Breast epithelium (tissue), 4 donors: ENCODE data around the gene PPP1R12B. TPM values are rescaled to one million over a fixed set of nuclear protein-coding genes. Genes with fewer than 3 reads are reported as not detected.
"Not testable (repeated sequence)": the region's sequence is repeated elsewhere in the genome, so short reads cannot be mapped to it uniquely, and the experiment has no call there.

Experiments used
- DNase-seq, 2 donors: peaks; one replicate each; pipeline ENCODE4 v3.0.0-alpha.2; 2019; ENCODE audit warnings: low spot score in 2 of 2
- H3K27ac ChIP-seq, 2 donors: fragments of 200-600 bp; sonication (generic) in 1 of 2; one replicate each; pipeline ENCODE4 v1.5.1; 2016 to 2019; ENCODE audit warnings: mild to moderate bottlenecking in 1 of 2
- H3K27me3 ChIP-seq, 2 donors: fragments of 200-600 bp; sonication (generic) in 1 of 2; one replicate each; pipeline versions ENCODE4 v1.5.1 to v1.6.0; 2017 to 2019; ENCODE audit warnings: control low read depth in 1 of 2, mild to moderate bottlenecking in 1 of 2
- H3K36me3 ChIP-seq: fragments of 200-600 bp; one replicate; pipeline ENCODE4 v1.5.1; 2019
- H3K4me1 ChIP-seq, 2 donors: fragments of 200-600 bp; sonication (generic); one replicate each; pipeline ENCODE4 v1.5.1; 2016 to 2019; ENCODE audit warnings: control low read depth in 1 of 2
- H3K4me3 ChIP-seq, 3 donors: fragments of 200-600 bp; sonication (generic); 1 replicate in 2 of 3; 2 replicates in 1 of 3; pipeline ENCODE4 v1.5.1; 2016 to 2019; ENCODE audit warnings: mild to moderate bottlenecking in 3 of 3, moderate library complexity in 2 of 3
- H3K9me3 ChIP-seq, 2 donors: fragments of 200-600 bp; sonication (generic) in 1 of 2; one replicate each; pipeline ENCODE4 v1.5.1; 2016 to 2019; ENCODE audit warnings: control low read depth in 1 of 2
- CTCF ChIP-seq, 3 donors: fragments of 450-650 bp; IDR thresholded peaks; one replicate each; pipeline ENCODE4 v1.5.1; 2016 to 2017; ENCODE audit warnings: antibody characterized with exemption in 3 of 3, mild to moderate bottlenecking in 3 of 3, moderate library complexity in 3 of 3
- POLR2A ChIP-seq: fragments of 450-650 bp; IDR thresholded peaks from one replicate; pipeline ENCODE4 v1.6.1; 2016; ENCODE audit warnings: antibody characterized with exemption, mild to moderate bottlenecking, moderate library complexity
- POLR2AphosphoS5 ChIP-seq, 3 donors: sonication (generic); formaldehyde crosslinking; IDR thresholded peaks; one replicate each; pipeline ENCODE4 v1.6.1; 2017; ENCODE audit warnings: antibody characterized with exemption in 3 of 3
- intact Hi-C: fragments of 100-400 bp; cut with DNase I; formaldehyde crosslinking; loops from one replicate; pipeline ENCODE4 v1.15.1; 2023; ENCODE audit warnings: low total_unique reads
- total RNA-seq, 3 donors: library from RNA; depleted of rRNA; stranded (reverse); fragments of >200 nt; gene quantifications; one replicate each; pipeline ENCODE4 v1.1.0, GENCODE V29; 2016

Gene PPP1R12B
- total RNA-seq, 3 donors from 2014 or later: 76.4 to 123 (median 90.7) TPM

GRCh38 chr1:202553560-202554038 lies 205.1 kb downstream of the PPP1R12B start:
- no peak overlapping the region for H3K4me3 ChIP-seq
- H3K4me1 ChIP-seq: no peaks in the 10 kb centered on the region
- no peak for DNase-seq
- H3K27ac ChIP-seq: peak overlapping the region; percentile 45 to 54
- no peak for TF ChIP-seq POLR2A
- TF ChIP-seq POLR2AphosphoS5 (IDR thresholded peaks at IDR 0.05): no peak
- no peak for TF ChIP-seq CTCF (IDR thresholded peaks at IDR 0.05)
- intact Hi-C loops: no loop called here
- no peaks in the 10 kb centered on the region for H3K36me3 ChIP-seq
- H3K27me3 ChIP-seq: no peaks in the 10 kb centered on the region
- no peaks in the 10 kb centered on the region for H3K9me3 ChIP-seq

DNA sequence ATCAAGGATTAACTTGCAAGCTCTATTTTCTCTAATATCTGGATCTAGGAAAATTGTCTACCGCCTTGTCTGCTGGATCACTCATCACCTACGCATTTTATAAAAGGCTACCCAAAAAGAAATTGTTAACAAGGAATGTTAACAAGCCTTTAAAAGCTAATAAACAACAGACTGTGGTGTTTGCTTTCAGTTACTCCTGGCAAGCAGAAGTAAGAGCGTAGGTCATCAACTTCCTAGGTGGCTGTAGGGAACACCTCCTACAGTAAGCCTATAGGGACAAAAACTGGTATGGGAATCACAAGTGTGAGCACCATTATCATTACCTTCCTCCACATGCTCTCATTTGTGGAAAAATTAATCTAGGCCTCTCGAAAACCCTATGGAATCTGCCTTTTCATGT lies 206.1 kb downstream of the PPP1R12B start:
- DNase-seq, H3K4me3 ChIP-seq, H3K4me1 ChIP-seq, H3K27me3 ChIP-seq, intact Hi-C loops, H3K9me3 ChIP-seq, H3K36me3 ChIP-seq: not testable (repeated sequence)
- H3K27ac ChIP-seq: peak overlapping the region in 1 of 2 donors; percentile 16

GRCh38 chr1:202556037-202556436 lies 207.5 kb downstream of the PPP1R12B start:
- H3K27me3 ChIP-seq, DNase-seq, H3K4me3 ChIP-seq, H3K9me3 ChIP-seq, H3K36me3 ChIP-seq, intact Hi-C loops, H3K4me1 ChIP-seq: not testable (repeated sequence)
- peak overlapping the region in 1 of 2 donors; percentile 14 for H3K27ac ChIP-seq

DNA sequence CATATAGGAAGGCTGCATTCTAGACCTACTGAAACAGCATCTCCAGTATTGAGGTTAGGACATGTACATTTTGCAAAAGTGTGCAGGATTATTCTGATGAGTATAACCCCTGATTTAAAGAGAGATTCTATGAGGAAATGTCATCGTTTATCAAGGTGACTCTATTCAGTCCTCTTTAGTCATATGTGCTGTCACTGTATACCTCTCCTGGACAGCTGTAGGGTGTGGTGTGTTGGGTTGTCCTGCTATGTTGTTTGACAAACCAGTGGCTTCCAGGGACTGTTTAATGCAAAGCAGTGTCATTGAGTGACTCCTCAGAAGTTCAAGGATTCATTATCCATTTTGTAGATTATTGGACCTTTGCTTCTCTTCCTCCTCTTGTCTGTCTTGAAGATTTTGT lies 209.2 kb downstream of the PPP1R12B start:
- H3K9me3 ChIP-seq, intact Hi-C loops, DNase-seq, H3K27me3 ChIP-seq, H3K36me3 ChIP-seq, H3K4me1 ChIP-seq, H3K27ac ChIP-seq, H3K4me3 ChIP-seq: not testable (repeated sequence)

DNA sequence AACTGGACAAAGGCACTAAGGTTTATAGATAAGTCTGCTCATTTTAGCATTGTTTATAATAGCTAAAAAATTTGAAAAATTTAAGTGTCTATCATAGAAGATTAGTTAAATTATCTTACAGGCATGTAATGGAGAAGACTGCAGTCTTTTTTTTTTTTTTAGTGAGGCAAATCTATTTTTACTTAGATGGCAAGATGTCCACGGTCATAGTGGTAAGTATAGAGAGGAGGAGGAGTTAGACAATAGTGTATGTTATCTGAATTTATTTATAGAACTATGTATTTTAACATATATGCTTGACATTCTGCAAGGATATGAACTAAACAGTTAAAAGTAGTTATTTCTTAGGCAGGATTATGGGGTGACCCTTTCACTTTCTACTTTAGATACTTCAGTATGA lies 212.7 kb downstream of the PPP1R12B start:
- H3K27me3 ChIP-seq: no peaks in the 10 kb centered on the region
- no peak overlapping the region for H3K4me3 ChIP-seq
- H3K4me1 ChIP-seq: peaks cover 0 to 2% of the 10 kb centered on the region in 2 donors
- H3K9me3 ChIP-seq: no peaks in the 10 kb centered on the region
- no peak overlapping the region for H3K27ac ChIP-seq
- no peak for DNase-seq
- intact Hi-C loops: no loop called here
- no peaks in the 10 kb centered on the region for H3K36me3 ChIP-seq
- TF ChIP-seq CTCF (IDR thresholded peaks at IDR 0.05): no peak
- TF ChIP-seq POLR2A: no peak
- TF ChIP-seq POLR2AphosphoS5 (IDR thresholded peaks at IDR 0.05): no peak

GRCh38 chr1:202561726-202562443 lies 213.4 kb downstream of the PPP1R12B start:
- no peaks in the 10 kb centered on the region for H3K27me3 ChIP-seq
- no peak overlapping the region for H3K4me3 ChIP-seq
- TF ChIP-seq POLR2AphosphoS5 (IDR thresholded peaks at IDR 0.05) (no peak), CTCF (IDR thresholded peaks at IDR 0.05) (peak in 1 of 3 donors; percentile 33)
- peak overlapping the region; percentile 56 to 64 for H3K27ac ChIP-seq
- H3K9me3 ChIP-seq: no peaks in the 10 kb centered on the region
- DNase-seq: no peak
- H3K4me1 ChIP-seq: peaks cover 0 to 3% of the 10 kb centered on the region in 2 donors
- H3K36me3 ChIP-seq: no peaks in the 10 kb centered on the region
- intact Hi-C loops: no loop called here
